HK-2 (cell line): ENCODE measurements around the gene CPNE5.
"Not testable (repeated sequence)": the region's sequence is repeated elsewhere in the genome, so short reads cannot be mapped to it uniquely, and the experiment has no call there.

Experiments used
- DNase-seq: peaks from one replicate; pipeline ENCODE4 v3.0.0-alpha.2; 2018; ENCODE audit not compliant: unreplicated experiment

The CPNE5 gene

DNA sequence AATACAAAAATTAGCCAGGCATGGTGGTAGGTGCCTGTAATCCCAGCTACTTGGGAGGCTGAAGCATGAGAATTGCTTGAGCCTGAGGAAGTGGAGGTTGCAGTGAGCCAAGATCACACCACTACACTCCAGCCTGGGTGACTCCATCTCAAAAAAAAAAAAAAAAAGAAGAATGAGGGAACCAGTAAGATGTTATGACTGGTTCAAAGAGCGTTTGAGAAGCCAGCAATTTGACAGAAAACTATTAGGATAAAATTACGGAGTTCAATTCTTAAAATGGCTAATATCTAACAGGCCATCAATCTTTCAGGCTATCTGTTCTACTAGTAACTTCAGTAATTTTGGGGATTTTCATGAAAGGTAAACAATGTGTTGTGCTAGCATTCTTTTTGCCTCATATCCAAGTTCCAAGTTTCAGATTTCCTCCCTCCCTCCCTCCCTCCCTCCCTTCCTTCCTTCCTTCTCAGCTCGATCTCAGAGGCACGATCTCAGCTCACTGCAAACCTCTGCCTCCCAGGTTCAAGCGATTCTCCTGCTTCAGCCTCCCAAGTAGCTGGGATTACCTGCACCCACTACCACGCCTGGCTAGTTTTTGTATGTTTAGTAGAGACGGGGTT, 134.2 kb downstream of the CPNE5 start:
- DNase-seq = not testable (repeated sequence)

DNA sequence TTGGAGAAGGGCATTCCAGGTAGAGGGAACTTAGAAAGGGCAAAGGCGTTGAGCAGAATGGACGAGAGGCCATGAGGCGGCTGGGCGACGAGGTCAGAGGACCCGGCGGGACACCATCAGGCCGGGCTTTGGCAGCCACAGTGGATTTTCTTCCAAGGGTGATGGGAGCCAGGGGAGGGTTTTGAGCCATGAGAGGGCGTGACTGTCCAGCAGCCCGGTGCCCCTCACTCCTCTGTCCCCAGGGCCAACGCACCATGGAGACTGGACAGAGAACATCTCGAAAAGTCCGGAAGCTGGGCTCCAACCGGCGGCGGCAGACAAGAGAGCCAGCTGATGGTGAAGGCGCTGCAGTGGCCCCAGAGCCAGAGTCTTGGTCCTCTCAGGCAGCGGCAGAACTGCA, 135.3 kb downstream of the CPNE5 start:
- no peak for DNase-seq

GRCh38 chr6:36703081-36703606, 136.1 kb downstream of the CPNE5 start:
- DNase-seq = no peak

DNA sequence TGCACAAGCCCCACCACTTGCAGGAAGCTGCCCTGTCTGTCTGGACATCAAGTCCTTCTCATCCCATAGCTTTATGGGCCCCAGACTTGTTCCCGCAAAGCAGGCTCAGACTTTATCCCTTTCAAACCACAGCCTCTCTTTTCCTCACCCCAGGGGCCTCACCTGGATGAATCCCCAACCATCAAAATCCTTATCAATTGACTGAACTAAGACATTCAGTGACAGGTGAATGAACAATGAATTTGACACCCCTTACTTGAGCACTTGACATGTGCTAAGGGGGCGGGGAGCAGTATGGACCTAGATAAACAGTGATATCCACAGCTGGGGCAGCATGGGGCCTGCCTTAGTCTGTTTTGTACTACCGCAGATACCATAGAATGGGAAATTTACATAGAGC, 136.6 kb downstream of the CPNE5 start:
- DNase-seq = no peak

GRCh38 chr6:36701401-36701991, 137.7 kb downstream of the CPNE5 start:
- DNase-seq = no peak

- DNase-seq = no peak
These were observed 138.4 kb downstream of the CPNE5 start for GRCh38 chr6:36700831-36701230.

DNA sequence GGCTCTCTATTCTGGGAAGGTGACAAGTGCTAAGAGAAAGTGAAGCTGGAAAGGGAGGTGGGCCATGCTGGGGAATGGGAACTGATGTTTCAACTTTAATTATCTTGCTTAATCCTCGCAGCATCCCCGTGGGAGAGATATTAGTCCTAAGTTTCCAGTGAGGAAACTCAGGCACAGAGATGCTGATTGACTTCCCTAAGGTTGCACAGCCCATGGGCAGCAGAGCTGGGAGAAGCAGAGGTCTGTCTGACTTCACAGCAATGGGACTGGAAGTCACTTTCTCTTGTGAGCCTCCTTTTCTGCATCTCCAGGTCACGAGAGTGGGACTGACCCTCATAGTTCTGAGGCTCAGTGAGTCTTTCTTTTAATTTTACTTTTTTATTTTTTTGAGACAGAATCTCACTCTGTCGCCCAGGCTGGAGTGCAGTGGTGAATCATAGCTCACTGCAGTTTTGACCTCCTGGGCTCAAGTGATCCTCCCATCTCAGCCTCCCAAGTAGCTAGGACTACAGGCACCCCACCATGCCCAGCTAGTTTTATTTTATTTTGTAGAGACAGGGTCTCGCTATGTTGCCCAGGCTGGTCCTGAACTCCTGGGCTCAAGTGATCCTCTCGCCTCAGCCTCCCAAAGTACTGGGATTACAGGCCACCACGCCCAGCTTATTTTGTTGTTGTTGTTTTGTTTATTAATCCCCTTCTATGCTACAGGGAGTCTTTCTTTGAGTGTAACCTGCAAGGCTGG, 139.0 kb downstream of the CPNE5 start:
- DNase-seq = no peak

- no peak for DNase-seq
These were observed 139.9 kb downstream of the CPNE5 start for GRCh38 chr6:36699348-36699747.

DNA sequence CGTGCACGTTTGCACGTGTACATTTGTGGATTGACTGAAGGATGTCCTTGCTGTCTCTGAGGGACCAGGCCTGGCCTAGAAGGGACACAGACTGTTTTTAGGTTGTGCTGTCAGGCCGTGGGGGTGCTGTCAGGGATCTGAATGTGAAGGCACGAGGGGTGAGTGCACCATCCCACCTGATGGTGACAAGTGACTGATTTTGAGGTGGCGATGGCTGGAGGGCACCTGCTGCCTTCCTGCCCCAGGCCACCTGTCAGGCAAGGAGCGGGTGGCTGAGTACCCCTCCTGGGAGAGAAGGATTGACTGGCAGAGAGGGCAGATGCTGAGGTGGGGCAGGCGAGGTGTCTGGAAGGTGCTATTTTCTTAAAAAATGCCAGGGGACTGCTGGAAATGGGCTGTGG, 140.4 kb downstream of the CPNE5 start:
- no peak for DNase-seq

- no peak for DNase-seq
These were observed 141.0 kb downstream of the CPNE5 start for GRCh38 chr6:36698196-36698595.

DNA sequence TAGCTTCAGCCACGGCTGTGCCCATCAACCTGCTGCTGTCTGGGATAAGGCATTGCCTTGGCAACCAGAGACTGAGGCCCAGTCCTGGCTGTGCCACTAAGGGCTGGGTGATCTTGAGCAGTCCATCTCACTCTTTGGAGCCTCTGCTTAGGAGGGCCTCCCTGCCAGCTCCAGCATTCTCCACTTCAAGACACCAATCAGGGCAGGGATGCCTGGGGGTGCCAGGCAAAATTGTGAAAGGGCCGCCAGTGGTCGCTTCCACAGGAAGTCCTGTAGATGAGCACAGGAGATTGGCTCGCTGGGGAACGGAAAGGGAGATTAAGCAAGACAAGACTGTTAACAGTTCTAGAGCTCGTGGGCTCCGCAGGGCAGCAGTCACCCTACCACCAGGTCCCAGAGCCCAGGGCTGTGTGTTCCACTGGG, 141.8 kb downstream of the CPNE5 start, which contains the start of gene RAB44:
Gene RAB44, plus strand, starts transcription at position 346 of the 423 bp plus-strand sequence. CDS start 6,410 bp downstream, outside the sequence.
- no peak for DNase-seq

- no peak for DNase-seq
These were observed 143.8 kb downstream of the CPNE5 start for GRCh38 chr6:36695414-36695813.

DNA sequence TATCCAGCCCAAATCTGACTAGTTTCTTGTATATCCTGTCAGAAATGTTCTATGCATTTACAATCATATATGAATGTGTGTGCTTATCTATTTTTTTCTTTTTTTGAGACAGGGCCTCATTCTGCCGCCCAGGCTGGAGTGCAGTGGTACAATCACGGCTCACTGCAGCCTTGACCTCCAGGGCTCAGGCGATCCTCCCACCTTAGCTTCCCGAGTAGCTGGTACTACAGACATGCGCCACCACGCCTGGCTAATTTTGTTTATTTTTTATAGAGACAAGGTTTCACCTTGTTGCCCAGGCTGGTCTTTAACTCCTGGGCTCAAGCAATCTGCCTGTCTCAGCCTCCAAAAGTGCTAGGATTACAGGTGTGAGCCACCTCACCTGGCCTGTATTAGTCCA, 144.6 kb downstream of the CPNE5 start:
- no peak for DNase-seq

DNA sequence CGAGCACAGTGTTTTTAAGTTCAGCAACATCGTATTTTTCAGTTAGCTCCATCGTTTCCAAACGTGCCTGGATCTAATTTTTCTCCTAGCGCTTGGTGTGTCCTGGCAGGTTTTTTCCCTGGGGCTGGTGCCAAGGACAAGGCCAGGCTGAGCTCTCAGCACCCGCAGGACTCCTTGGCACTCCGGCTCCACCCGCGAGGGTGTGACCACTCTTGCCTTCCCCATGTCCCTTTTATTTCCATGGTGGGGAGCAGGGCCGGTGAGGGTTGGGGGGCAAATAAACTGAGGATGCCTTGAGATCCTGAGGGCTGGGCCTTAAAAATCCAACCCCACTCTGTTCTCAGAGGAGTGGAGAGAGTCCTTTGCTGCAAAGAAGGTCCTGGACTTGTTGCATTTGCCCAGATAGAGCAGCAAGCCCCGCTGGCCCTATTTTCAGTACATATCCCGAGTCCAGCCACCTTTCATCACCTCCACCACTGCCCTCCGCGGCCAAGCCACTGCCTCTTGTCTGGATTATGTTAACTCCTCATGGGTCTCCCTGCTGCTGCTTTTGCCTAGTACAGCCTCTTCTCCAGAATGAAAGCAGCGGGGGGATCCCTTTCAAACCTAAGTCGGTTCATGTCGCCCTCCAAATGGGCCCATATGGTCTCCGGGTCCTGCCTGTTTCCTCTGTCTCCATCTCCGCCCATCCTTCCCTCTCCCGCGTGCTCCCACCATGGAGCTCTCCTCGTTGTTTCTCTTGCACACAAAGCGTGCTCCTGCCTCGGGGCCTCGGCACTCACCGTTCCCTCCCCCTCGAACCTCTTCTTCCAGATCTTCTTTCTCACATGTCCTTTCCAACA, 146.2 kb downstream of the CPNE5 start:
- no peak for DNase-seq

- no peak for DNase-seq
These were observed 147.0 kb downstream of the CPNE5 start for GRCh38 chr6:36692220-36692619.

DNA sequence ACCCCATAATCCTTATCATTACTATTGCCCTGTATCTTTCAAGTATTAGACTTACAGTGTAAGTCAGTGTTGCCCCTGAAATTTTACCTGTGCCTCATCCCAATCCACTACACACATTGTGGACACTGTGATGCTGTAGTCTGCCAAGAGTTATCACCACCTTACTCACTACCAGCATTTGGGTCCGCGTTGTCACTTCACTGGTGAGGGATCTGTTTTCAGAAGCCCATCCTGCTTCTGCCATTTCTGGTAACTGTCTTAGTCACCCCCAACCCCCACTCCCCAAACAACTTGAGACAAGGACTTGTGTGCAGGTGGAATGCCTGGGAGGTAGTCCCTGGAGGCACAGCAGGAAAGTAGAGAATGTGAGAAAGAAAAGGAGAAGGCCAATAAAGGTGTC, 147.6 kb downstream of the CPNE5 start:
- no peak for DNase-seq

GRCh38 chr6:36691011-36691410, 148.2 kb downstream of the CPNE5 start:
- no peak for DNase-seq
